ENCODE results near the gene TMEM258. TPM values are rescaled to one million over a fixed set of nuclear protein-coding genes. Genes with fewer than 3 reads are reported as not detected.

TMEM258 gene
- total RNA-seq, 2 donors from 2014 or later: 146 to 169 TPM

DNA sequence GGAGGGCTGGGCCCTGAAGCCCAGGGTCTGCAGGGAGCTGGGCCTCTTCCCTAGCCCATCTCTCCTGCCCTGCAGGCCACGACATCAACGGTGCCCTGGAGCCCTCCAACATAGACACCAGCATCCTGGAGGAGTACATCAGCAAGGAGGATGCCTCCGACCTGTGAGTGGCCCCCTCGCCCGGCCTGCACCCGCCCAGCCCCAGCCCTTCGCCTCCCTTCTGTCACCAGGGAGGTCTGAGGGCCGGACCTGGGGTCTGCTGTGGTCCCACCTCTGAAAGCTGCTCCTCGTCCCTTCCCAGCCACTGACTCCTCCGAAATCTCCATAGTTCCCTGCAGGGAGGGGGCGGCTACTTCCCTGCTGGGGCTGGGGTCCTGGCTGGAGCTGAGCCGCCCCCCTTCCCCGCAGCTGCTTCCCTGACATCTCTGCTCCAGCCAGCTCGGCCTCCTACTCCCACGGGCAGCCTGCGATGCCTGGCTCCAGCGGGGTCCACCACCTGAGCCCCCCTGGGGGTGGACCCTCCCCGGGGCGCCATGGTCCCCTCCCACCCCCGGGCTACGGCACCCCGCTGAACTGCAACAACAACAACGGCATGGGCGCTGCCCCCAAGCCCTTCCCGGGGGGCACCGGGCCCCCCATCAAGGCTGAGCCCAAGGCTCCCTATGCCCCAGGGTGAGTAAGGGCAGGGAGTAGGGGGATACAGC is 26.7 kb downstream of the TMEM258 start:
- no peaks in the 10 kb centered on the region for H3K4me1 Mint-ChIP-seq (ENCODE audit: low read depth)
- H3K27ac Mint-ChIP-seq: no peak overlapping the region
- DNase-seq: no peak
- ATAC-seq (replicated peaks in 1 of 2): no peak
- H3K36me3 Mint-ChIP-seq (ENCODE audit: insufficient read depth in 2 of 2): no peaks in the 10 kb centered on the region
- H3K4me3 Mint-ChIP-seq: no peak overlapping the region
- H3K27me3 Mint-ChIP-seq (ENCODE audit: low read depth): no peaks in the 10 kb centered on the region
- no peaks in the 10 kb centered on the region for H3K9me3 Mint-ChIP-seq

DNA sequence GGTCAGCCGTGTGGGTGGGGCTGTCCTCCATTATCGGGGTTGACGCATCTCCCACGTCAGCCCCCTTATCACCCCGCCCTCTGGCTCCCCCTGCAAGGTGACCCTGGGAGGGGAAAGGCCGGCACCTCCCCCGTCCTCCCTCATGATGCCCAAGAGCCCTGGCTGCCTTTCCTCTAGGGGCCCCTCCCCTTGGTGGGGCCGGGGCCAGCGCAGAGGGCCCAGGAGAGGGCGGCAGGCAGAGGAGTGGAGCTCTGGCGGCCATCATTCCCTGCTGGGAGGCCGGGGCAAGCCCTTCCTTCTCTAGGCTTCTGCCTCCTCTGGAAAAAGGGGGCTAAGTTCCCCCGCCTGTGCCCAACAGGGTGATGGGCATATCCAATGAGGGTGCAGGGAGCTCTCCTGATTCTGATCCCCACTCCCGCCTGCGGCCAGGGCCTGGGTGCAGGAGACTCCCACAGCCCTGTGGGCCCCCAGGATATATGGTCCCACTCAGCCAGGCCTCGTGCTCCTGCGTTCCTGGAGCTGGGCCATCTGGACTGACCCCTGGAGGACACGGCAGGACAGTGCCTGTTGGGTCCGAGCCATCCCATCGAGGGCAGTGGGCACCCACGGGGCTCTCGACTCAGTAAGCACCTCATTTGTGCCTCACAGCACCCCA is 27.7 kb downstream of the TMEM258 start:
- no peaks in the 10 kb centered on the region for H3K9me3 Mint-ChIP-seq
- no peak for DNase-seq
- no peak for ATAC-seq (replicated peaks in 1 of 2)
- H3K27ac Mint-ChIP-seq: no peak overlapping the region
- H3K4me3 Mint-ChIP-seq: no peak overlapping the region
- no peaks in the 10 kb centered on the region for H3K27me3 Mint-ChIP-seq (ENCODE audit: low read depth)
- no peaks in the 10 kb centered on the region for H3K4me1 Mint-ChIP-seq (ENCODE audit: low read depth)
- no peaks in the 10 kb centered on the region for H3K36me3 Mint-ChIP-seq (ENCODE audit: insufficient read depth in 2 of 2)

DNA sequence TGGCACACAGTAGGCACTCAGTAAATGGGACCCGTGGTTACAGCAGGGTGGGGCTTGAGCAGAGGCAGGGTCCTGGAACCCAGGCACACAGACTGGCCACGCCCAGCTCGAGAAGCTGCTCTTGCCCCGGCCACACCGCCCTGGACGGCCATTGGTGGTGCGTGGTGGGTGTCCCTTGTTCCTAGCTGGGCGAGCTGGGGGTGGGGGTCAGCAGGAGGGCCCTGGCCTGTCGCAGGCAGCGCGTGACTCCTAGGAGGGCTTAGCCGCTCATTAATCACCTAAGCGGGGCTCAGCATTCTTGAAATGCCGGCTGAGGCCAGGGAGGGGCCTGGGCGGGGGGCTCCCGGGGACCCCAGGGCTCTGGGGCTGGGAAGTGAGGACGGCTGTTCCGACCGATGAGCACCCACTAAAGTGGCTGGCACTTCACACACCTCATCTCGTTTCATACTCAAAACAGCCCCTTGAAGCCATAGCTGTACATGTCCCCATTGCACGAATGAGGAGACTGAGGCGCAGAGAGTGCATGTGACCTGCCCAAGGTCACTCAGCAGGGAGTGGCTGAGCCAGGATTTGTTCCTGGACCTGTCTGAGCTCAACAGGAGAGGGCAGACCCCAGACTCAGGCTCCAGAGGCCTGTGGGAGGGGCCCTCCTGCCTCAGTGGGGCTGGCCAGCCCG is 28.3 kb downstream of the TMEM258 start:
- Mint-ChIP-seq H3K9me3 (no peaks in the 10 kb centered on the region), H3K36me3 (ENCODE audit: insufficient read depth in 2 of 2) (no peaks in the 10 kb centered on the region), H3K4me3 (no peak overlapping the region), H3K4me1 (ENCODE audit: low read depth) (no peaks in the 10 kb centered on the region), H3K27me3 (ENCODE audit: low read depth) (no peaks in the 10 kb centered on the region), H3K27ac (no peak overlapping the region)
- DNase-seq: no peak
- no peak for ATAC-seq (replicated peaks in 1 of 2)

DNA sequence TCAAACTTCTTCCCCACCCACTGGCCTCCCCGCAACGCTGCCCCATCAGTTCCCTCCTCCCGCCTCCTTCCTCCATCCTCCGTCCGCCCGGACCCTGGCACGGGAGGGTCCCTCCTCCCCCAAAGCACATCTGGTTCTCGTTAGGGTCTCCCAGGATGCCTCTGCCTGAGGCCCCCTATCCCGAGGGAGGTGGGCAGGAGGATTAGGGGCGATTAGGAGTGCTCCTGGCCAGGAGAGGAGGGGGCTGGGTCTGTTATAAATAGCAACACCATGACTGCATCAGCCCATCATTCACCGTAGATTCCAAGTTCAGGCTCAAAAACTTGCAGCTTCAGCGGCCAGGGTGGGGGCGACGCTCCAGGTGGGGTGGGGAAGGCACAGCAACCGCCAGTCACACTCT is 29.6 kb downstream of the TMEM258 start:
- H3K27me3 Mint-ChIP-seq (ENCODE audit: low read depth): no peaks in the 10 kb centered on the region
- no peak overlapping the region for H3K27ac Mint-ChIP-seq
- H3K9me3 Mint-ChIP-seq: no peaks in the 10 kb centered on the region
- H3K4me3 Mint-ChIP-seq: no peak overlapping the region
- DNase-seq: no peak
- H3K36me3 Mint-ChIP-seq (ENCODE audit: insufficient read depth in 2 of 2): no peaks in the 10 kb centered on the region
- no peaks in the 10 kb centered on the region for H3K4me1 Mint-ChIP-seq (ENCODE audit: low read depth)
- ATAC-seq (replicated peaks in 1 of 2): no peak

- H3K36me3 Mint-ChIP-seq (ENCODE audit: insufficient read depth in 2 of 2): no peaks in the 10 kb centered on the region
- H3K9me3 Mint-ChIP-seq: no peaks in the 10 kb centered on the region
- ATAC-seq (replicated peaks in 1 of 2): no peak
- H3K4me3 Mint-ChIP-seq: no peak overlapping the region
- H3K27me3 Mint-ChIP-seq (ENCODE audit: low read depth): no peaks in the 10 kb centered on the region
- DNase-seq: no peak
- H3K4me1 Mint-ChIP-seq (ENCODE audit: low read depth): peaks cover under 1% of the 10 kb centered on the region
- H3K27ac Mint-ChIP-seq: no peak overlapping the region
Observed at GRCh38 chr11:61762223-61762615, 30.2 kb downstream of the TMEM258 start.

DNA sequence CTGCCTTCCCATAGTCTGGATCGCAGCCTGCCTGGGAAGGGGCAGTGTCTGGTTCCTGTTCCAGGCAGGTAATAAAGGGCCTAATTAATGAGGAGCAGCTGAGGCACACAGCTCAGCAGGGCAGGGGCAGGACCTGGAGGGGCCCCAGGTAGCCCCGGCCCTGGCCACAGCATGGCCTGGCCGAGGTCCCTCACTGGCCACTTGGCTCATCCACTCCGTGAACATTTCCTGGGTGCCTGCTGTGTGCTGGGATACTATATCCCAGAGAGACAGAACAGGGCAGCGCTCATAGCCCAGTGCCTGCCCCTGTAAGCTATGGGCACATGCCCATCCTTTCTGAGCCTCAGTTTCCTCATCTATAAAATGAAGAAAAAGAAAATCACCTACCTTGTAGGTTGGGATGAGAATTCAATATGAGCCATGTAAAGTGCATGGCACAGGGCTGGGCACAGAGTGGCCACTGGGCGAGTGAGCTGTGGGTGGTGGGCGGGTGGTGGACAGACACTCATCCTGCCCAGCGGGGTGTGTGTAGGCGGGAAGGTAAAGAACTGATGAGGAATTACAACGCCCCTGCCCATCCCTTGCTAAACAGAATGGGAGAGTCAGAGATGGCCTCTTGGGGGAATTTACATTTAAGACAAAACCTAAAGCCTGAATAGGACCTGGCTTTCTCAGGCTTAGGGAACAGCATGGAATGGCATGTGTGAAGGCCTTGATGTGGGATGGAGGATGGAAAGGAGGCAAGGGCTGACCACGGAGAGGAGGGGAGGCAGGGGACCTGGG is 30.8 kb downstream of the TMEM258 start:
- Mint-ChIP-seq H3K27ac (no peak overlapping the region), H3K9me3 (no peaks in the 10 kb centered on the region)
- DNase-seq: no peak

GRCh38 chr11:61760946-61761345 is 31.5 kb downstream of the TMEM258 start:
- Mint-ChIP-seq H3K9me3 (no peaks in the 10 kb centered on the region), H3K27me3 (ENCODE audit: low read depth) (no peaks in the 10 kb centered on the region), H3K36me3 (ENCODE audit: insufficient read depth in 2 of 2) (no peaks in the 10 kb centered on the region), H3K27ac (no peak overlapping the region), H3K4me3 (no peak overlapping the region), H3K4me1 (ENCODE audit: low read depth) (peaks cover 14% of the 10 kb centered on the region)
- no peak for DNase-seq
- ATAC-seq (replicated peaks in 1 of 2): no peak

More for the DNA sequence above, 30.8 kb downstream of the TMEM258 start:
- no peak for ATAC-seq (replicated peaks in 1 of 2)
- peaks cover 7% of the 10 kb centered on the region for H3K4me1 Mint-ChIP-seq (ENCODE audit: low read depth)
- no peaks in the 10 kb centered on the region for H3K27me3 Mint-ChIP-seq (ENCODE audit: low read depth)
- H3K4me3 Mint-ChIP-seq: no peak overlapping the region
- no peaks in the 10 kb centered on the region for H3K36me3 Mint-ChIP-seq (ENCODE audit: insufficient read depth in 2 of 2)

- no peak overlapping the region for H3K4me3 Mint-ChIP-seq
- peaks cover 27% of the 10 kb centered on the region for H3K4me1 Mint-ChIP-seq (ENCODE audit: low read depth)
- H3K9me3 Mint-ChIP-seq: no peaks in the 10 kb centered on the region
- DNase-seq: no peak
- peaks cover 13% of the 10 kb centered on the region for H3K27me3 Mint-ChIP-seq (ENCODE audit: low read depth)
- ATAC-seq (replicated peaks in 1 of 2): no peak
- H3K27ac Mint-ChIP-seq: no peak overlapping the region
- no peaks in the 10 kb centered on the region for H3K36me3 Mint-ChIP-seq (ENCODE audit: insufficient read depth in 2 of 2)
Observed at GRCh38 chr11:61757213-61757862, 35.1 kb downstream of the TMEM258 start.

DNA sequence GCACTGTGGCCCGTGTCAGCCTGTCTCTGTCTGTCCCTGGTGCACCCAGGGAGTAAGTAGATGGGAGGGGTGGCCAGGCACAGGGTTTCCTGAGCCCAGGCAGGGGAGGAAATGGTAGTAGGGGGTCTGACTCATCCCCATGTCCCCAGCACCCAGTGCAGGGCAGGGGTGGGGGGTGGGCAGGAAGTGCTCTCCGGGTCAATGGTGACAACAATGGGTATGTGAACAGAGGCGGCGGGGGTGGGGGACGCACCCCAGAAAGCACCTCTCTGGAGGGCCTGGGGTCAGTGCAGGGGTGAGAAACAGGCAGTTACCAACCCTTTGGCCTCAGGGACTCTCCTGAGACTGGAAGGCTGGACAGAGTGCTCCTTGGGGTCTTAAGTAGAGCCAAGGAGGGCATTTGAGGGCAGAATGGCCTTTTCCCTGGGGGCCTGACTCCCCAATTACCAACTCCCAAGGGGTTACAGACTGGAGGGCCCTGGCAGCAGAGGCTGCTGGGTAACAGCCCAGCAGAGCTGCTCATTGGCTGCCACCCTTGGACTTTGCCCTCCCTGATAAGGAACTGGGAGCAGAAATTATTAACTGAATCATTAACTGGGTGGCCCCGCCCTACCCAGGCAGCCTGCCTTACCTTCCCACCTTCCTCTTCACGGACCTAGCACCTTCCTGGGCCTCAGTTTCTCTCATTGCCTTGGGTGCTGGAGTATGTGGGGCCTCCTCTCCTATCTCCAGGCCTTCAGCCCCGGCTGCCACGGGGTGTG is 35.8 kb downstream of the TMEM258 start:
- peaks cover 13% of the 10 kb centered on the region for H3K27me3 Mint-ChIP-seq (ENCODE audit: low read depth)
- DNase-seq (peak; percentile 53 to 66), ATAC-seq (replicated peaks in 1 of 2) (peak; percentile 70 to 86)
- peaks cover 27% of the 10 kb centered on the region for H3K4me1 Mint-ChIP-seq (ENCODE audit: low read depth)
- peak overlapping the region; percentile 34 for H3K27ac Mint-ChIP-seq
- H3K9me3 Mint-ChIP-seq: no peaks in the 10 kb centered on the region
- H3K4me3 Mint-ChIP-seq: peak overlapping the region in 1 of 2 donors; percentile 37
- H3K36me3 Mint-ChIP-seq (ENCODE audit: insufficient read depth in 2 of 2): no peaks in the 10 kb centered on the region

DNA sequence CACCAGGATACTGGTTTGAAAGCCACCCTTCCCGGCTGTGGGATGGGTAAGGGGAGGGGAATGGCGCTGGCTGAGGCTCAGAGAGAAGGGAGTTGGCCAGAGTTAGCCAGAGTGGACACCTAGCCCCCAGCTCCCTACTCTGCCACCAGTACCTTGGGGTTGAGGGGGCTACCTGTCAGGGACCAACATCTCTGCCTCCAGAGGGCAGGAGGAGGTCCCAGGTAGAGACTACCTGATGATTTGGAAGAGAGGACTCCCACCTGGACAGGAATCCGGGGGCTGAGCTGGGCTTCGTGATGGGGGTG is 36.3 kb downstream of the TMEM258 start:
- peak overlapping the region; percentile 34 for H3K27ac Mint-ChIP-seq
- no peak overlapping the region for H3K4me3 Mint-ChIP-seq

GRCh38 chr11:61754534-61755482 is 37.6 kb downstream of the TMEM258 start:
- peaks cover 23% of the 10 kb centered on the region for H3K27me3 Mint-ChIP-seq (ENCODE audit: low read depth)
- H3K27ac Mint-ChIP-seq: no peak overlapping the region
- no peak for ATAC-seq (replicated peaks in 1 of 2)

More for the DNA sequence above, 36.3 kb downstream of the TMEM258 start:
- Mint-ChIP-seq H3K36me3 (ENCODE audit: insufficient read depth in 2 of 2) (no peaks in the 10 kb centered on the region), H3K9me3 (no peaks in the 10 kb centered on the region), H3K27me3 (ENCODE audit: low read depth) (peaks cover 18% of the 10 kb centered on the region), H3K4me1 (ENCODE audit: low read depth) (peaks cover 27% of the 10 kb centered on the region)
- ATAC-seq (replicated peaks in 1 of 2) (no peak), DNase-seq (no peak)

More at GRCh38 chr11:61754534-61755482, 37.6 kb downstream of the TMEM258 start:
- Mint-ChIP-seq H3K4me3 (no peak overlapping the region), H3K4me1 (ENCODE audit: low read depth) (peaks cover 27% of the 10 kb centered on the region), H3K36me3 (ENCODE audit: insufficient read depth in 2 of 2) (no peaks in the 10 kb centered on the region), H3K9me3 (no peaks in the 10 kb centered on the region)
- no peak for DNase-seq
